GM19239 (cell line): ENCODE measurements around the gene ARAP2.

ENCODE experiments used
- DNase-seq: peaks from one replicate; pipeline ENCODE4 v3.0.0; 2011; ENCODE audit warnings: low spot score; ENCODE audit not compliant: insufficient read length
- FAIRE-seq: peaks from 2 replicates; lab custom pipeline; 2011; peaks lifted over from hg19 to GRCh38; lab: Jason Lieb, UNC

The ARAP2 gene

DNA sequence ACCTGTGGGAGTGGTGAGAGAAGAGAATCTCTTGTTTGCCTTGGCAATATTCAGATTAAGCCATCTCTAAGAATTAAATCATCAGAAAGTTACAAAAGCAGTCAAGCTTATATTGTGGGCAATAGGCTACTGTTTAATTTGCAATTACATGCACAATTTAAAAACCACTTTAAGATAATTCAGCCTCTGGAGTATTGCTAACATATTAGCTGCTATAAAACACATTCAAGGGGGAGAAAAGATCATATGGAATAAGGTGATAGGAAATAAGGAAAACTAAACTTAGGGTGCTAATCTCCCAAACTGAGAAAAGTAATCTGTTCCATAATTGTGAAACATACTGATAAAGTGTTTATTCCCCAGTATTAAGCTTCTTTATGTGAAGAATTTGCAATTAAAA, 103.9 kb downstream of the ARAP2 start:
- no peak for FAIRE-seq

DNA sequence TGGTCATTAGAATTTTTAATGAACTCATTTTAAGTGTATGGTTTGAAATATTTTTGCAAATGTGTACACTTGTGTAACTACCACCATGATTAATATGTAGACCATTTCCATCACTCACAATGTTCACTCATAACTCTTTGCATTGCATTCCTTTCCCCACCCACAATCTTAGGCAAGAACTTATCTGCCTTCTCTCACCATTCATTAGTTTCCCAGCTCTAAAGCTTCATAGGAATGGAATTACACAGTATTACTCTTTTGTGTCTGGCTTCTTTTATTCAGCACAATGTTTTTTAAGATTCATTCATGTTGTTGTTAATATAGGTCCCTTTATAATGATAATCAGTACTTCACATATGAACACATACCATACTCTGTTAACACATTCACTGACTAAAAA, 106.1 kb downstream of the ARAP2 start:
- DNase-seq (no peak), FAIRE-seq (no peak)

More for the DNA sequence above, 103.9 kb downstream of the ARAP2 start:
- DNase-seq, result no peak

DNA sequence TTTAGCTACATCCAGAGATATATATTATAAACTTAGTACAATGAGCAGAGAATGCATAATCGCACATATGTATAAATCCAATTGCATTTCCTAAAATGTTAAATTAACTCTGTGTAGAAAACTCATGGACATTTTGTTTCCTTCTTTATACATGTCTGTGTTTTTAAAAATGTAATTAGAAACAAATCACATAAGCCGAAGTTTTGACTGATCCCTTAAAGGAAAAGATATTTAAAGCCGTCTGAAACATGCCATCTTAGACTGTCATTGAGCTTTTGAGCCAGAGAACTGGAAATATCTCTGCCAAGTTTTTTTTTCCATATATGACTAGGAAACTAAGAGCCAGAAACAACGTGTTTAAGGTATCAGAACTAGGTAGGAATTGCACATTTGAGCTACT, 107.0 kb downstream of the ARAP2 start:
- no peak for FAIRE-seq
- no peak for DNase-seq

DNA sequence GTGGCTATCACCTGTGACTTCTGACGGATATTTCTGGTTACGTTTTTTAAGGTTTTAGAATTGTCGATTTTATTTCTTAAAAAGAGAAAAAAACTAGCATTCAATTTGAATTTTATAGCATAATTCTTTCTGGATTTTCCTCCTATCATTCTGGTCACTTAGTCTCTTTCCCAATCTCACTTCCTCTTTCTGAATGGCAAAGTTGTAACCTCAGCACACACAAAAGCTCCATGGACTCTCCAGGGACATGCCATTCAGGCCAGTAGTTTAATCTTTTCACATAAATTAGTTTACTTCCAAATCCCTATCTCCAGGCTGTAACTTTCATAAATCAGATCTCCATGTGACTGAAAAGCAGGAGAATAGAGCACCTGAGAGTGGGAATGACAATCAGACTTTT, 110.7 kb downstream of the ARAP2 start:
- DNase-seq, result no peak

DNA sequence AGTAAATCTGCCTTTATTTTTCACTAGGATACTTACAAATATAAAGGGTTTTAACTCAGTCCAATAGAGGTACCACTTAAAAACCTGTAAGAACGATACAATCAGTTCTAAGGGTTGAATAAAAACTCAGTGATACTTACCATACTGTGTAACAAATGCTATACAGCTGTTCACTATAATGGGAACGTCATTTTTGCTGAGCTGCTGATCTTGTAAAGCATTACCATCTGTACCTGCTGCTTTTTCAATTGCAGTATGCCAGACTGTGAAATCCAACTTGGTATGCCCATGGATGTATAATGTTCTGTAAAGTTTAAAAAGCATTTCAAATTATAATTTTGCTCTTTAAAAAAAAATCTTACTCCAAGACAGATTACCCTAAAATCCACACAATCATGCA, 111.2 kb downstream of the ARAP2 start:
- no peak for FAIRE-seq
- DNase-seq, result no peak

More for the DNA sequence above, 110.7 kb downstream of the ARAP2 start:
- FAIRE-seq, result no peak

DNA sequence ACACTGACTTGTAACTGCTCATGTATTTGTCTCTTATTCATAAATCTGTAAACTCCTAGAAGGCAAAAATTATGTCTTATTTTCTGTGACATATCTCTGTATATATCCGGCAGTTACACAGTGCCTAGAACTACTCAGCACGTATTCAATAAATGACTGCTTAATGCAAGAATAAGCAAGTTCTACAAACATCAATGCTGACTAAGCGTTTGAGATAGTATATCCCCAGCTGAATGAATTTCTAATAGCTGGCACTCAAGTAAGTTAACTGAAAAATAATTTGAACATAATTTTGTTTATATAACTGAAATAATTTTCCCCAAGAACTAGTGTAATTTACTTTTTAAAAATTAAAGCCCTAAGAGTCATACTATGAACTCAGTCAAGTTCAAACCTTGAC, 113.7 kb downstream of the ARAP2 start:
- no peak for DNase-seq
- FAIRE-seq, result no peak

DNA sequence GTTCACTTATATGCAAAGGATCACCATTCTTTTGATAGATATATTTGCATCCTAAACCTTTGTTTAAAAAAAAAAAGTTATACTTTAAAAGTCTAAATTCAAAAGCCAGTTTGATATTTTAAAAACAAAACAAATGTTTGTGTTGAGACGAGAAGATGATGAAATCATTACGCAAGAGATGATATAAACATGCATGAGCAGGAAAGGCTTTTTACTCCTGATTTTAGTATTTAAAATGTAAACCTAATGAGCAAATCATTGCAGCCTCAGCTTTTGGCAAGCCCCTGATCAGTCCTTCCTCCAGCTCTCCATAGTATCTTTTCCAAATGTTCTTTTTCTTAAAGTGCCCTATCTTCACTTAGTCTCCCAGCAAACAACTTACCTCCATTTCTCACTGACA, 115.6 kb downstream of the ARAP2 start:
- DNase-seq (no peak), FAIRE-seq (no peak)

DNA sequence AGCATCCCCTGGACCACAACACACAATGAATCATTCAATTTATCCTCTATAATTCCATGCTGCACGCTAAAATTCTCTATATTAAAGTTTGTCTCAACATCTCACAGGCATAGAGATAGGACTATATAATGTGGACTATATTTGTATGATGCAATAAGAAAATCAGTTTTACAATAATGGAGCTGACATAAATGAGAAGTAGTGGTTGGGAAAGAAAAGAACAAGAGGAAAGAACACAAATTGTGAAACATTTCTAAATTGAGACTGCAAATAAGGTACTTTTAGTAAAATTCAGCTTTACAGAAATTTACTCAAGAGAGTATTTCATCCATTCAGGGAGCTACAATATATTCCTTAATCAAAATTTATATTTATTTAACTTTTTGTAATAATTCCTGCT, 120.4 kb downstream of the ARAP2 start:
- DNase-seq (no peak), FAIRE-seq (no peak)

DNA sequence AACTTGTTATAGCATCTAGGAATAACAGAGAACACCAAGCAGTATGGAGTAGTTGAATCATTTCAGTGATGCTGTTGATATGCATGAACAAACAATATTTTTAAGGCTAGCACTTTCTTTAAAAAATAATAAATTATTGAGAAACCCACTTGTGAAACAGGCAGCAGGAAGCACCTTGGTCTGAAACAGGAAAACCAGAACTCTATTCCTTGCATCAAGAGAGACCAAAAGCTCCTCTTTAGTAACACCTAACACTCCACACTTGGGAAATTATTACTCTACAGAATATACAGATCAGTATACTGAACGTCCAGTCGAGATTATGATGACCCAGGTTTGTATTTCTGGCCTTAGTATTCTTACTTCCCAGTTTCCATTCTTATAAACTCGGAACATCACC, 129.0 kb downstream of the ARAP2 start:
- DNase-seq (no peak), FAIRE-seq (no peak)

DNA sequence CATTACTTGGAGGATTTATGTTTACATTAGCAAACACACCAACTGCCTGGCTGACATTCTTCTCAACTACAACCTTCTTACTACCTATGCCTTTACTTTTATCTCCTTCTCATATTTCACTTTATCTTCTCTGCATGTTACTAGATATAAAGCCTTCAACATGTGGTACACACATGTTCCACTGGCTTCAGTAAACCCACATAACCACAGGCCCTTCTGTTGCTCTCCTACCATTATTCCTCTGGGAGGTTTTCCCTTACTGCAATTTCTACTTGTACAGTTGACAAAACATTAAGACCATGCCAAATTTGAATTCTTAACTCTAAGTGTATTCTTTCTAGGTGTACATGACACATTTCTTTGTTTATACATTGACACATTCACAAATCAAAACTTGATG, 133.1 kb downstream of the ARAP2 start:
- FAIRE-seq (no peak), DNase-seq (no peak)

DNA sequence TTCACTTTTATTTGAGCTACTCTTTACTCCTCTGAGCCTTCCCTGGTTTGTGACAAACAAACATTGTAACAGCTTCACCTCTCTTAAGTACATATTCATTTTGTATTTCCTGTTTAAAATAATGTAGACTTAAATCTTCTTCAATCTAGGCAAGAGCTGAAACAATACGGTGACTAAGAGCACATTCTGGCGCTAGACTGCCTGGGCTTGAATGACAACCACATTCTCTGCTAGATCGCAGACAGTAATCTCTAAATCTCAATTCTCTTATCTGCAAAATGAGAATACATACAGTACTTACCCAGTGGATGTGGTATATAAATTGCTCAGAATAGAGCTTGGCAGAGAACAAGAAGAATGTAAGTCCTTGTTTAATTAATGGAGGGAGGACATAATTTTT, 144.8 kb downstream of the ARAP2 start:
- FAIRE-seq (no peak), DNase-seq (no peak)

DNA sequence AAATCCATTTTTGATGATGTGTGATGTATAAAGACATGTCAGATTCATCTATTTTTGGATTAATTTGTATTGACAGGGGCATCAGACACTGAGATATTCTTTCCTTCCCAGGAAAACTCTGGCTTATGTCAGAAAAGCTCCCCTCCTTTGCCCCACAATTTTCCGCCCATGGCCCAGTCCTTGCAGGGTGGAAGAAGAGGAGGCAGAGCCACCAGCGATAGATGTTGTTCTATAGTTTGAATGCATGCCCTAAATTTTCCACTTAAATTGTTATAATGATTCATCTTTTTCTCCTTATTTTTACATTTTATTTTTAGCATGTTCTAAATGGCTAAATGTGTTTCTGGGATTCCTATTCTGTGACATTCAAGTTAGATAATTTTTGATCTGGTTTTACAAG, 149.3 kb downstream of the ARAP2 start:
- FAIRE-seq (no peak), DNase-seq (no peak)

DNA sequence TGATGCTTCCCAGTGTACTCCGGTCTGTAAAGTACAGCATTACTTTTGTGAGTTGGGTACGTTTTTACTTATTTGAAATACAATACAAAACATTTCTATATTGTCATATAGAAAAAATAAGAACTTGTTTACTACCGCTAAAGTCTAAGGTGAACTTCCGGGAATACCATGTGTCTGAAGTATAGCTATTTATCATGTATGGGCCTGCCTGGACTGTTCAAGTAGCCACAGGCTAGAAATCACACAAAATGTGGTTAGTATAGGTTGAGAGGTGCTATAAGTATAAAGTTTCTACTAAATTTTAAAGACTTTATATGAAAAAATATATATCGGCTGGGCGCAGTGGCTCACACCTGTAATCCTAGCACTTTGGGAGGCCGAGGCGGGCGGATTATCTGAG, 152.3 kb downstream of the ARAP2 start:
- DNase-seq (no peak), FAIRE-seq (no peak)

DNA sequence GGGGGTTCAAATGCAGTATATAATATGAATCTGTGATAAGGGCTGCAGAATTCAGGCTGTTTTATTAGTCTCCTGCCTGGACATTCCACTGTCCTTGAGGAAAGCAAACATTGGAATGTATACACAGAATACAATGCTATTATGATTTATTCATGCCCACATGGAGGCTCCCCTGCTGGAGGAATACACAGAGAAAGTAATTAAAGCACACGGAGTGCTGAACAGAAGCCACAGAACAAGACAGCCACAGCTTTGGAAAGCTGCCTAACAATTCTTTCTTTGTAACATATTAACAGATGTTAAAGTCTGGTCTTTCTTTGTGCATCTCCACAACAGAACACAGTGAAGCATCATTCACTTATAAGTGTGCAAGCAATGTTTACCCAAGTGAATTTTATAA, 155.8 kb downstream of the ARAP2 start:
- no peak for FAIRE-seq
- DNase-seq, result no peak

DNA sequence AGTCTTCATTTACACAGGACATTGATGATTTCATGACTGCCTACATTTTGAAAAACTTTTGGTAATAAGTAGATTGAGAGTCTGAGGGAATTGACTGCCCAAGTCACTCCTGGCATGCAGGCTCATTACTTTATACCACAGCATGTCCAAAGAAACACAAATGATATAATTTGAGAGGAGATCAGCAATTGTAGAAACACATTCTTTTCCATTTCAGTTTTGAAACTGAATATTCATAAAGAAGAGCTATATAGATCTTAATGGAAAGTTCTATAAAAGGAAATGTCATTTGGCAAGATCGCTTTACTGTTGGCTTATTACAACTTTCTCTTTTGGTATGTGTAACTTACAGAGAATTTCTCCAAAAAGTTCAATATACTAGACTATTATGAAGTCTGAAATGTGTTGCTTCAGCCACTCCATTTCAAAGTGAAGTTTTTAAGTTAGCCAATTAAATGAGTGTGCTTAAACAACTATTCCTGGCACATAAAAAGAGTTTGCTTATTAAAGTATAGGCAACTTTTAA, 158.0 kb downstream of the ARAP2 start:
- DNase-seq (no peak), FAIRE-seq (peak; percentile 35)

DNA sequence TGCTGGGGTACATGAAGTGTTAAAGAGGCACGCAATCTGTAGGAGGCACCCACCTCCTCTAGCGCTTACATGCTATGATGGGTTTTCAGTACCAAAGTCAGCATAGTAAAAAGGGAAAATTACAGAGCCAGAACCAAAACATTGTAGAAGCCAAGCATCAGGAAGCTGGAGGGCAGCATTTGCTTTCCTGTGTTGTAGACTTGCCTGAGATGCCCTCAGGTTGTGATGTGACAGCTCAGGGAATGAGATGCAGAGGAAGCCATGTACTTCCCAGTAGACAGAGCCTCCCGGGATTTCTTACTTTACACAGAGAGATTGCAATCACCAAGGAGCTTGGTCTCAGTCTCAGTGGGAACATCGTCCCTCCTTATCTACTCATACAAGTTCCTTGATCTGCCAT, 161.5 kb downstream of the ARAP2 start:
- DNase-seq (no peak), FAIRE-seq (no peak)

DNA sequence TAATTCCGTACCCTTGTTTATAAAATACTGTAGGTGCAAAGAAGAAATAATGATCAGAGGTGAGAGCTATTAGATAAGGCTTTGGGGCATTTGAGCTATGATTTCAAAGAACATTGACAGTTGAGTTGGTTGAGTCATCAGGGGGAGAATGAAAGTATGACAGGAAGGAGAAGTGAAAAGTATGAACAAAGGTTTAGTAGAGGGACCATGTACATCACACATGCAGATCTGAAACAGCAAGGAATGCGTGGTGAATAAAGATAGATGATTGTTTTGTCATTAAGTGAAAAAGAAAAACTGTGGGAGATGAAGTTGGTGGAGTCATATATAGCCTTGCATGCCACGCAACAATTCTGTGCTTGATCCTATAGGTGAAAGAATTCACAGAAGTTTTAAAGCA, 163.1 kb downstream of the ARAP2 start:
- DNase-seq (peak; percentile 1), FAIRE-seq (peak; percentile 78)

DNA sequence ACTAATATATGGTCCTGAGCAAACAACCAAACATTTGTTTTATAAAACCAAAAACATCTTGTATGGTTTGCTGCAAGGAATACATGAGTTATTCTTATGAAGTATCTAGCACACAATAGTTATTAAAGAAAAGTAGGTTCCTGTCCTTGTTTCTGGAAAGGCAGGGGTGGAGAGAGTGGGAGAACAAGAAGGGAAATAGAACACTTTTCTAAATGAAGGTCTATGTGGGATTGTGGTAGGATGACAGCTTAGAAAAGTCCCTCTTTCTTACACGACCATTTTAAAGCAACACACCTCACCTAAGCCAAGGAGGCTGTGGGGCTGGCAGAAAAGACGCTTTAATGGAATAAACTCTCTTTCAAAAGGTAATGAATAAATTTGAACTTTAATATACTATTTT, 164.6 kb downstream of the ARAP2 start:
- FAIRE-seq (no peak), DNase-seq (no peak)

DNA sequence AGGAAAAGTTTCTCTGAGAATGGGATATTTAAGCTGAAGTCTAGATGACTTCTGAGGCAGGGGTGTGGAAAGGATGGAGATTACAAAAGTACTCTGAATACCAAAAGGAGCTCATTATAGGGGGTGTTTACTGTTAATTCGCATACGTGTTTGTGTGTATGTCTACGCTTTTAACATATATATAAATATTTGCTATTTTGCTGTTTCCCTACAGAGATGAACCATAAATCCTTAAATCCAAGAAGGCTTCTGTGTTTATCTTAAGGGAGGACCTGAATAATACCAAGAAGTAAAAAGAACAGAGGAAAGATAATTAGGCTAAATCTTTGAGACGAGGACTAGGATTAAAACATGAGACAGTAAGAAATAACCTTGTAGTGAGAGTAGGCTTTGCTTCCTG, 166.0 kb downstream of the ARAP2 start:
- DNase-seq (no peak), FAIRE-seq (no peak)

DNA sequence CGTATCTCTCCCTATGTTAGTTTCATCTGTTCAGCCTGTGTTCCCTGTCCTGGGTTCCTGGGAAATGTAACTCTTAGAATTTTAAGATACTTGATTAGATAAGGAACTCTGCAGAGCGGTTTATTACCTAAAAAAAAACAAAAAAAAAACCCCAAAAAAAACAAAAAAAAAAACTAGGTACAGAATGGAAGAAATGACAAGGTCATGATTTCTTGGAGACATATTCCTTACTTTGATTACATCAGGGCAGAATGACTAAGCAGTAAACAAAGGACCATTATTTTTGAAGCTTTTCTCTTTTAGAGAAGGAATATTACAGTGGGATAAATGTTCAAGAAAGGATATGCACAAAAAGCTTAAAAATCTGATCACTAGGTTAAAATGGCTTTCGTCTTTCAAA, 171.8 kb downstream of the ARAP2 start:
- no peak for DNase-seq
- FAIRE-seq, result no peak

DNA sequence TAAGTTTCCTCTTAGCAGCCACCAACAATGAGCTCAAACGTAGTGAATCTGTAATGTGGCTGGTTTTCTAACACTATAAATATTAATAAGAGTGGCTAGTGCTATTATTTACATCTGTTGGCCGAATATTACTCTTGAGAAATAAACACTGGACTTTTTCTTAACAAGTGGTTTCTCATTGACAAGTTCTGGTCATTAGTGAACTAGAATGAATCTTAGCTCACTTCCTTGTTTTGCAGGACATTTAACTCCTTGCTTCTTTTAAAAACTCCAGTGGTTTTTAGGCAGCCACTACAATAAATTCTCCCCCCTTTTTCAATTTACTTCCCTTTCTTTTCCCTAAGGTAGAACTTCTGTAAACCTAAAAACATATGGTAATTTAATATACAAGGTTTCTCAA, 177.2 kb downstream of the ARAP2 start:
- FAIRE-seq (no peak), DNase-seq (no peak)

DNA sequence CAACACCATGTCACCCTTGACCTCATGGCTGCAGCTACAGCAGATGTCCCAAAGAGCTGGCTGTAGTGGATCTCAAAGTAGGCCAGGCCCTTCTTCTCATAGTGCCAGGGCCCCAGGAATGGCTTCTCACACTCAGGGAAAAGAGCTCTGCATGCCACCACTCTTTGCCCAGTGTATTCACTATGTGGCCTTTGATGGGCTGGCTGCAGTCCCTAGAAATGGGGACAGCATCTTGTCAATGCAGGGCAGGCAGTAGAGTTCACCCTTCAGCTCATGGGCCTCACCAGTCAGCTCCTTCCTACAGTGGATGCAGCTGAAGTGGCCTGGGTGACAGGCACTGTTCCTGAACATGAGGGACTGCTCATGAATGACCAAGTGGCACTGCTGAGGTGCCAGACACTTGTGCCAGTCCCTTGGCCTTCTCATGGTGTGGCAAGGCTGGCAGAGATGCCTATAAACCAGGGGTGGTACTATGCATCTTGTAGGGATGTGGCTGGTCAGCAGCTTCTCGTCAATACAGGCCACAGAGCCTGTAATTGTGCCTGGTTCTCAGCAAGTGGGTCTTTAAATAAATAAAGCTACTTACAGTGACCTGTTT, 178.9 kb downstream of the ARAP2 start:
- no peak for FAIRE-seq
- no peak for DNase-seq

DNA sequence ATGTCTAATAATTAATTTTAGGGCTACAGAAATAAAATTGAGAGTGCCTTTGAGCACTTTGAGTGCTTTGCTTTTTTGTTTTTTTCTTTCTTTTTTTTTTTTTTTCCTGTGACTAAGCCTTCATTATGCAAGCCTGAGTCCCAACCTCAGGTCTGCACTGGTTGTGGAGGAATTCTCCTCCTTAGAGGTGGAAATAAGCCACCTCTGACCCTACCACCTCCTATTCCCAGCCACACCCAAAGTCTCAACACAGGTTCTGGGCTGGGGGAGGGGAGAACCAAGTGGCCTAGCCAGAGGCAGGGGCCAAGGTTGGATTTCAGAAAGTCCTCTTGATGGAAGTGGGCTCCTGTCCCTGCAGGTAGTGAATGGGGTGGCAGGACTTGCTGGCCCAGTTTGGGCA, 180.2 kb downstream of the ARAP2 start:
- FAIRE-seq, result no peak
- DNase-seq, result no peak
